ENCODE data around the gene SCYL1.

- TF ChIP-seq POLR2A (IDR thresholded peaks at IDR 0.05) = no peak
- TF ChIP-seq, protein P1, sequence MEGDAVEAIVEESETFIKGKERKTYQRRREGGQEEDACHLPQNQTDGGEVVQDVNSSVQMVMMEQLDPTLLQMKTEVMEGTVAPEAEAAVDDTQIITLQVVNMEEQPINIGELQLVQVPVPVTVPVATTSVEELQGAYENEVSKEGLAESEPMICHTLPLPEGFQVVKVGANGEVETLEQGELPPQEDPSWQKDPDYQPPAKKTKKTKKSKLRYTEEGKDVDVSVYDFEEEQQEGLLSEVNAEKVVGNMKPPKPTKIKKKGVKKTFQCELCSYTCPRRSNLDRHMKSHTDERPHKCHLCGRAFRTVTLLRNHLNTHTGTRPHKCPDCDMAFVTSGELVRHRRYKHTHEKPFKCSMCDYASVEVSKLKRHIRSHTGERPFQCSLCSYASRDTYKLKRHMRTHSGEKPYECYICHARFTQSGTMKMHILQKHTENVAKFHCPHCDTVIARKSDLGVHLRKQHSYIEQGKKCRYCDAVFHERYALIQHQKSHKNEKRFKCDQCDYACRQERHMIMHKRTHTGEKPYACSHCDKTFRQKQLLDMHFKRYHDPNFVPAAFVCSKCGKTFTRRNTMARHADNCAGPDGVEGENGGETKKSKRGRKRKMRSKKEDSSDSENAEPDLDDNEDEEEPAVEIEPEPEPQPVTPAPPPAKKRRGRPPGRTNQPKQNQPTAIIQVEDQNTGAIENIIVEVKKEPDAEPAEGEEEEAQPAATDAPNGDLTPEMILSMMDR (IDR thresholded peaks at IDR 0.05) = no peak
Measured at GRCh38 chr11:65528819-65529350, 4.0 kb downstream of the SCYL1 start.
